Measurements from ENCODE around the gene ELMO1.

ELMO1 gene

DNA sequence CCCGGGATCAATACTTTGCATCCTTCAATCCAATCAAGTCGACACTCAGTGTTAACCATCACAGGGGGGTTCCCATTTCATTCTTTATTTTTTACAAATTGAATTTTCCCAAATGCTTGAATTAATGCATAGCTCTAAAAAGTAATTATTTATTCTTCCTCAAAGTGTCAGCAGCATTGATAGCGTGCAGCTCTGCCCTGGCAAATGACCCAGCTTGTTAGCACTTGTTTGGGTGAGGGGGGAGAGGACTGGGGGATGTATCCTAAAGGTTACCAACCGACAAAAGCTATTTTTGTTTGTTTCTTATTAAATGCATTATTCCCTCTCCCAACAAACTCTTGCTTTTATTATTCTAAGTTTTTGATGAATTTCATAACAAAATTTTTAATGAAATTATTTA lies 27.0 kb upstream of the ELMO1 start:
- Histone ChIP-seq H3K4me3 (ENCODE audit: control insufficient read depth in 1 of 7, extremely low read depth in 1 of 7, insufficient read depth in 4 of 7, low read depth in 2 of 7, low read length in 6 of 7) (no peak overlapping the region), H3K4me1 (ENCODE audit: control extremely low read depth in 1 of 4, control insufficient read depth in 4 of 4, insufficient read depth in 4 of 4, low read length in 3 of 4) (peaks cover 8 to 11% (median 9%) of the 10 kb centered on the region in 4 experiments), H3K27ac (ENCODE audit: insufficient read depth in 1 of 2, low read depth in 1 of 2, low read length in 2 of 2, poor library complexity in 1 of 2, severe bottlenecking in 2 of 2) (no peak overlapping the region), H3K9me3 (ENCODE audit: control extremely low read depth in 1 of 5, control insufficient read depth in 4 of 5, insufficient read depth in 2 of 5, low read depth in 1 of 5, low read length in 4 of 5) (no peaks in the 10 kb centered on the region), H3K27me3 (replicated peaks in 2 of 5; ENCODE audit: control insufficient read depth in 4 of 5, insufficient read depth in 5 of 5, low read length in 4 of 5) (no peaks in the 10 kb centered on the region), H3K36me3 (ENCODE audit: control insufficient read depth in 4 of 4, insufficient read depth in 4 of 4, low read length in 3 of 4) (no peaks in the 10 kb centered on the region)
- CTCF ChIA-PET = interaction anchor here (0.9 to 2.5 kb wide), 4 partner anchors 12 to 138 kb away, joined by 3 to 6 read pairs (median 4); no protein-coding TSS in a partner anchor
- POLR2A ChIA-PET = interaction anchor here (1.0 kb wide), 1 partner anchor 20 kb away, joined by 3 read pairs; no protein-coding TSS in a partner anchor
- WGBS (ENCODE audit: insufficient coverage) = no CpG with 5 or more reads among the region's 4 CpGs
- no peak for DNase-seq

DNA sequence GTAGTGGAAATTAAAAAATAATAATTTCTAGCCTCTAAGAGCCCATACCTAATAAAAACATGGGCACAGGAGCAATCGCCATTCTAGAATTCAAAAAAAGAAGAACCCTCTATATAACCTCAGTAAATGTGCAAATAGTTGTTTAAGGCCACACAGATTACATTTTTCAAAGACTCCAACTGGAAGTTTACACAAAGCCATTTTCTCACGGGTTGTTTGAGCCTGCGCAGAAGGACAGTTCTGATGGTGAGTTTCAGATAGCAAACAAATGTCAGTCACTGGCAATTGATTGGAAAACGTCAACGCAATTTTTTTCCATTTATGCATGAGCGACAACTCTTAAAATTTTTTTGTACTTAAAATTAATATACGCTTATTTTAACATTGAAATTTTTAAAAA lies 23.0 kb upstream of the ELMO1 start:
- DNase-seq = no peak
- Histone ChIP-seq H3K27me3 (replicated peaks in 2 of 5; ENCODE audit: control insufficient read depth in 4 of 5, insufficient read depth in 5 of 5, low read length in 4 of 5) (no peaks in the 10 kb centered on the region), H3K36me3 (ENCODE audit: control insufficient read depth in 4 of 4, insufficient read depth in 4 of 4, low read length in 3 of 4) (no peaks in the 10 kb centered on the region), H3K27ac (ENCODE audit: insufficient read depth in 1 of 2, low read depth in 1 of 2, low read length in 2 of 2, poor library complexity in 1 of 2, severe bottlenecking in 2 of 2) (no peak overlapping the region), H3K9me3 (ENCODE audit: control extremely low read depth in 1 of 5, control insufficient read depth in 4 of 5, insufficient read depth in 2 of 5, low read depth in 1 of 5, low read length in 4 of 5) (no peaks in the 10 kb centered on the region), H3K4me3 (ENCODE audit: control insufficient read depth in 1 of 7, extremely low read depth in 1 of 7, insufficient read depth in 4 of 7, low read depth in 2 of 7, low read length in 6 of 7) (no peak overlapping the region), H3K4me1 (ENCODE audit: control extremely low read depth in 1 of 4, control insufficient read depth in 4 of 4, insufficient read depth in 4 of 4, low read length in 3 of 4) (no peaks in the 10 kb centered on the region)
- 100% methylated on average over 2 of the region's 7 CpGs for WGBS (ENCODE audit: insufficient coverage)
- ChIA-PET CTCF (no interaction called here), POLR2A (no interaction called here)

DNA sequence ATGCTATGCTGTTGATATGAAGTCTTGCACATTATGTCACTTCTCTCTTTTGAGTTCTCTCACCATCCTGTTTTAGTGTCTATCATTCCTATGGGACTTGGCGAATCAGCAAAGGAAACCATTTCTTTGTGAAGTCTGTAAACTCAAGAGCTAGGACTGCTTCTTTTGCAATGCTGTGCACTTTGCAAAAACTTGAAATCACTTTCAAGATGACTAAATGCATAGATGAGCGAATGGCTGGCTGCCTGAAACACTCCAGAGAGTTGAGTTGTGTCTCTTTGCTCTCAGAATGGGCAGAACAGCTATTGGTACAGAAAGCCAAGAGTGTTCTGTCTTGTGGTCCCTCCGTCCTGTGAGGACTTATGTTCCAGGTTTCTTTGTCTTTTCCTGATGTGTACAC lies 18.3 kb upstream of the ELMO1 start:
- WGBS (ENCODE audit: insufficient coverage) = 93% methylated on average over 3 of the region's 3 CpGs
- Histone ChIP-seq H3K27me3 (replicated peaks in 2 of 5; ENCODE audit: control insufficient read depth in 4 of 5, insufficient read depth in 5 of 5, low read length in 4 of 5) (no peaks in the 10 kb centered on the region), H3K4me1 (ENCODE audit: control extremely low read depth in 1 of 4, control insufficient read depth in 4 of 4, insufficient read depth in 4 of 4, low read length in 3 of 4) (peaks cover 0 to under 1% (median 0%) of the 10 kb centered on the region in 4 experiments), H3K27ac (ENCODE audit: insufficient read depth in 1 of 2, low read depth in 1 of 2, low read length in 2 of 2, poor library complexity in 1 of 2, severe bottlenecking in 2 of 2) (no peak overlapping the region), H3K4me3 (ENCODE audit: control insufficient read depth in 1 of 7, extremely low read depth in 1 of 7, insufficient read depth in 4 of 7, low read depth in 2 of 7, low read length in 6 of 7) (no peak overlapping the region), H3K9me3 (ENCODE audit: control extremely low read depth in 1 of 5, control insufficient read depth in 4 of 5, insufficient read depth in 2 of 5, low read depth in 1 of 5, low read length in 4 of 5) (no peaks in the 10 kb centered on the region), H3K36me3 (ENCODE audit: control insufficient read depth in 4 of 4, insufficient read depth in 4 of 4, low read length in 3 of 4) (no peaks in the 10 kb centered on the region)
- ChIA-PET CTCF (no interaction called here), POLR2A (interaction anchor here (0.6 kb wide), 1 partner anchor 285 kb away, joined by 6 read pairs; no protein-coding TSS in a partner anchor)
- DNase-seq = no peak

DNA sequence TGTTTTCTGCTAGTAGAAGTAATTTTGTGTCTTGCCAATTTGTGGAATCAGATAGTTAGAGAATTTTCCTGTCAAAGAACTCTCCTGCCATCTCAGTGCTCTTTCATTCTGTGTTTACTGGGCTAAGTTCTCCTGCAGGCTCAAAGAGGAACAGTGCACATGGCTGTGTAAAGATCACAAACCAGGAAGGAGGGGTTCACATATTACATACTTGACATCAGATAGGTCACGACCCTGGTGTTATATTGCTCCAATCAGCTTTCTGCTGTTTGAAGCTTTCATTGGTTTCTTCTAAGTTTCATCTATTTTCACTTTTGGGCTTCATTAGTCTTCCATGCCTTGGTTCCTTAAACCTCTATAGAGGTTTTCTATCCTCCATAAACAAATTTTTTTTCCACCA lies 13.5 kb upstream of the ELMO1 start:
- no peak overlapping the region for H3K4me3 ChIP-seq (ENCODE audit: control insufficient read depth in 1 of 7, extremely low read depth in 1 of 7, insufficient read depth in 4 of 7, low read depth in 2 of 7, low read length in 6 of 7)
- no peaks in the 10 kb centered on the region for H3K36me3 ChIP-seq (ENCODE audit: control insufficient read depth in 4 of 4, insufficient read depth in 4 of 4, low read length in 3 of 4)
- H3K27ac ChIP-seq (ENCODE audit: insufficient read depth in 1 of 2, low read depth in 1 of 2, low read length in 2 of 2, poor library complexity in 1 of 2, severe bottlenecking in 2 of 2) = no peak overlapping the region
- CTCF ChIA-PET = interaction anchor here (1.7 kb wide), 2 partner anchors 12 kb away, joined by 4 to 6 read pairs; no protein-coding TSS in a partner anchor
- WGBS (ENCODE audit: insufficient coverage) = 40% methylated on average over 1 of the region's 1 CpG
- DNase-seq = peak in 1 of 3 donors; percentile 31
- H3K4me1 ChIP-seq (ENCODE audit: control extremely low read depth in 1 of 4, control insufficient read depth in 4 of 4, insufficient read depth in 4 of 4, low read length in 3 of 4) = peaks cover 0 to 2% (median 0%) of the 10 kb centered on the region in 4 experiments
- H3K27me3 ChIP-seq (replicated peaks in 2 of 5; ENCODE audit: control insufficient read depth in 4 of 5, insufficient read depth in 5 of 5, low read length in 4 of 5) = no peaks in the 10 kb centered on the region
- H3K9me3 ChIP-seq (ENCODE audit: control extremely low read depth in 1 of 5, control insufficient read depth in 4 of 5, insufficient read depth in 2 of 5, low read depth in 1 of 5, low read length in 4 of 5) = no peaks in the 10 kb centered on the region
- POLR2A ChIA-PET = no interaction called here

DNA sequence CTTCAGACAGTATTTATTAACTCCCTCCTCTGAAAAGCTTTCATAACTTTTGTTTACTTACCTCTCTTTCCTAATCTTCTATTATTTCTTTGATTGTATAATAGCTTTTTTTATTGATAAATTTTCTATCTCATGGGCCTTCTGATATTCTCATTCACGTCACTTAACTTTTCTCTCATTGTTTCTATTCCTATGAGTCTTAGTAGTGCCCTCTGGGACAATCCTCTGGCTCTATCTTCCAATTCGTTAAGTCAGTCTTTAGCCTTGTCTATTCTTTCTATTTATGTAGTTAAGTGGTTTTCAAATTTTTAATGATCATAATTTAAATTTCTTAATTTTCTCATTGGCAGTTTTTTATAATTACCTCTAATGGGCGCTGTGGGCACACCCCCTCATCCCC lies 6.4 kb upstream of the ELMO1 start:
- peaks cover 0 to 4% (median under 1%) of the 10 kb centered on the region in 4 experiments for H3K4me1 ChIP-seq (ENCODE audit: control extremely low read depth in 1 of 4, control insufficient read depth in 4 of 4, insufficient read depth in 4 of 4, low read length in 3 of 4)
- no peak overlapping the region for H3K4me3 ChIP-seq (ENCODE audit: control insufficient read depth in 1 of 7, extremely low read depth in 1 of 7, insufficient read depth in 4 of 7, low read depth in 2 of 7, low read length in 6 of 7)
- DNase-seq = no peak
- no peak overlapping the region for H3K27ac ChIP-seq (ENCODE audit: insufficient read depth in 1 of 2, low read depth in 1 of 2, low read length in 2 of 2, poor library complexity in 1 of 2, severe bottlenecking in 2 of 2)
- 85% methylated on average over 1 of the region's 3 CpGs for WGBS (ENCODE audit: insufficient coverage)
- POLR2A ChIA-PET = no interaction called here
- no peaks in the 10 kb centered on the region for H3K36me3 ChIP-seq (ENCODE audit: control insufficient read depth in 4 of 4, insufficient read depth in 4 of 4, low read length in 3 of 4)
- CTCF ChIA-PET = interaction anchor here (1.4 kb wide), 1 partner anchor 25 kb away, joined by 3 read pairs; no protein-coding TSS in a partner anchor
- H3K9me3 ChIP-seq (ENCODE audit: control extremely low read depth in 1 of 5, control insufficient read depth in 4 of 5, insufficient read depth in 2 of 5, low read depth in 1 of 5, low read length in 4 of 5) = no peaks in the 10 kb centered on the region
- no peaks in the 10 kb centered on the region for H3K27me3 ChIP-seq (replicated peaks in 2 of 5; ENCODE audit: control insufficient read depth in 4 of 5, insufficient read depth in 5 of 5, low read length in 4 of 5)

DNA sequence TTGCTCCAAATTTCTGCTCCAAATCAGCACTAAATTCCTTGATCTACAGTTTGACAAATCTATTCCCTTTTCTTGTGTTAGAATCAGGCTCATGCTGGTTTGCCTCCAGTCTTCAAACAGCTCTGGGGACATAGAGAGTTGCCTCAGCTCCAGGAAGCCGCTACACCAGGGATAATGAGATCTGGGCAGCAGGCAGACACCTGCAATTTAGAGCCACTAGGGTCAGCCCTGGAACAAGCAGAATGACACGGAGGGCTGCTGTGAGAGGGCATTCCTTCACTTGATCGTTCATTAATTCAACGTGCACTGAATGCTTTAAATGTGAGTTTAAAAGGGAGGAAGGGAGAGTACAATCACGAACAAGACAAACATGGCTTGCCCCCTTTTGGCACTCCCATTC lies 3.7 kb upstream of the ELMO1 start:
- CTCF ChIA-PET = interaction anchor here (9.7 kb wide), 1 partner anchor 99 kb away, joined by 64 read pairs; no protein-coding TSS in a partner anchor

DNA sequence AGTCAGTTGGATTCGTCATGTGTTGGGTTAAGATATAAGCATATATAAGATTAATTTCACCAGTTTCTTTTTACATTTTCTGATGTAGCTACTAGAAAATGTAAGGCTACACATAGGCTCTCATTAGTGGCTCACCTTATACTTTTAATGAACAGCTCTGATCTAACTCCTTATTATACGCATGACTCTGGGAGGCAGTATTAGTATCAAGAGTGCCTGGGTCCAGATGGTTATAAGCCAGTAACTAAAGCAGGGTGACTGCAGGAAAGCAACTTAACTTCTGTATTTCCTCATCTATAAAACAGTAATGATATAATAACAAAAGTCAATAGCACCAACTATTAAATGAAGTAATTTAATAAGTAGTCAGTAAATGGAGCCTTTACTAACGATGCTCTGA lies 1.4 kb upstream of the ELMO1 start:
- no peak for DNase-seq
- Histone ChIP-seq H3K36me3 (ENCODE audit: control insufficient read depth in 4 of 4, insufficient read depth in 4 of 4, low read length in 3 of 4) (peaks cover 0 to 3% (median 0%) of the 10 kb centered on the region in 4 experiments), H3K27me3 (replicated peaks in 2 of 5; ENCODE audit: control insufficient read depth in 4 of 5, insufficient read depth in 5 of 5, low read length in 4 of 5) (no peaks in the 10 kb centered on the region), H3K4me1 (ENCODE audit: control extremely low read depth in 1 of 4, control insufficient read depth in 4 of 4, insufficient read depth in 4 of 4, low read length in 3 of 4) (peaks cover 13 to 33% (median 25%) of the 10 kb centered on the region in 4 experiments), H3K4me3 (ENCODE audit: control insufficient read depth in 1 of 7, extremely low read depth in 1 of 7, insufficient read depth in 4 of 7, low read depth in 2 of 7, low read length in 6 of 7) (peak overlapping the region in 3 of 7 experiments; percentile 84 to 91 (median 86)), H3K9me3 (ENCODE audit: control extremely low read depth in 1 of 5, control insufficient read depth in 4 of 5, insufficient read depth in 2 of 5, low read depth in 1 of 5, low read length in 4 of 5) (no peaks in the 10 kb centered on the region), H3K27ac (ENCODE audit: insufficient read depth in 1 of 2, low read depth in 1 of 2, low read length in 2 of 2, poor library complexity in 1 of 2, severe bottlenecking in 2 of 2) (no peak overlapping the region)
- ChIA-PET POLR2A (no interaction called here), CTCF (interaction anchor here (0.7 to 9.7 kb wide), 13 partner anchors 12 to 242 kb away, joined by 3 to 64 read pairs (median 3); no protein-coding TSS in a partner anchor)
- no CpG with 5 or more reads among the region's 3 CpGs for WGBS (ENCODE audit: insufficient coverage)

More for the DNA sequence above, 3.7 kb upstream of the ELMO1 start:
- Histone ChIP-seq H3K36me3 (ENCODE audit: control insufficient read depth in 4 of 4, insufficient read depth in 4 of 4, low read length in 3 of 4) (no peaks in the 10 kb centered on the region), H3K9me3 (ENCODE audit: control extremely low read depth in 1 of 5, control insufficient read depth in 4 of 5, insufficient read depth in 2 of 5, low read depth in 1 of 5, low read length in 4 of 5) (no peaks in the 10 kb centered on the region), H3K27me3 (replicated peaks in 2 of 5; ENCODE audit: control insufficient read depth in 4 of 5, insufficient read depth in 5 of 5, low read length in 4 of 5) (no peaks in the 10 kb centered on the region), H3K4me3 (ENCODE audit: control insufficient read depth in 1 of 7, extremely low read depth in 1 of 7, insufficient read depth in 4 of 7, low read depth in 2 of 7, low read length in 6 of 7) (no peak overlapping the region), H3K27ac (ENCODE audit: insufficient read depth in 1 of 2, low read depth in 1 of 2, low read length in 2 of 2, poor library complexity in 1 of 2, severe bottlenecking in 2 of 2) (no peak overlapping the region), H3K4me1 (ENCODE audit: control extremely low read depth in 1 of 4, control insufficient read depth in 4 of 4, insufficient read depth in 4 of 4, low read length in 3 of 4) (peaks cover 8 to 15% (median 15%) of the 10 kb centered on the region in 4 experiments)
- WGBS (ENCODE audit: insufficient coverage) = 100% methylated on average over 5 of the region's 5 CpGs
- POLR2A ChIA-PET = no interaction called here
- no peak for DNase-seq
